Ishikawa (cell line): ENCODE measurements around the gene PRKCH.

ENCODE experiments used
- CEBPB ChIP-seq: IDR thresholded peaks from 2 replicates; pipeline ENCODE4 v1.6.1; 2012
- EGR1 ChIP-seq: IDR thresholded peaks from 2 replicates; pipeline ENCODE4 v1.6.1; 2012
- EP300 ChIP-seq: IDR thresholded peaks from 2 replicates; pipeline ENCODE4 v1.6.1; 2012; ENCODE audit warnings: borderline replicate concordance
- NFIC ChIP-seq: IDR thresholded peaks from 2 replicates; pipeline ENCODE4 v1.6.1; 2012
- RAD21 ChIP-seq: IDR thresholded peaks from 2 replicates; pipeline ENCODE4 v1.6.1; 2012; ENCODE audit warnings: low read depth
- TAF1 ChIP-seq: IDR thresholded peaks from 2 replicates; pipeline ENCODE4 v1.6.1; 2012; ENCODE audit warnings: low read depth, mild to moderate bottlenecking
- TEAD4 ChIP-seq: IDR thresholded peaks from 2 replicates; pipeline ENCODE4 v1.6.1; 2012
- YY1 ChIP-seq: IDR thresholded peaks from 2 replicates; pipeline ENCODE4 v1.6.1; 2012; ENCODE audit warnings: low read depth
- TF ChIP-seq, protein P1 (sequence below): IDR thresholded peaks from 2 replicates; pipeline ENCODE4 v1.6.1; 2012; ENCODE audit warnings: low read depth, mild to moderate bottlenecking
- TF ChIP-seq, protein P2 (sequence below): IDR thresholded peaks from 2 replicates; pipeline ENCODE4 v1.6.1; 2012

DNA sequence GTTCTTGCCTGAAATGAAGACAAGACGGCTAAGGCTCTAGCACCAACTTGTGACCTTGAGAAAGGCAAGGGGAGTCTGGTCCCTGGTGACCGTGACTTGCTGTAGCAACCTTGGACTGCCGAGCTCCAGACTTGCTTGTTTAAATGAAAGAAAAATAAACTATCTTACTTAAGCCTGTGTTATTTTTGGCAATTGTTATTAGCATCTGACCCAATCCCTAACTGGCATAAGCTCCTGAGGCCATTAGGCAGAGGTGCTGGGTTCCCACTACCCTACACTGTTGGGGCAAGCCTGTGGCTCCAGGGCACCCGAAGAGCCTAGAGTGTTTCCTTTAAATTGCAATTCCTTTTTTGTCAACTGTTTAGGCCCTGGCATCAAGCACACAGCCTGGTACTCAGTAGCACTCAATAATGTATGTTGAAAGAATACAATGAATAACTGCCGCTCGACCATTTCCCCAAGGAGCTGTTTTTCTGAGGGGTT, 267.1 kb downstream of the PRKCH start:
- no peak for TF ChIP-seq EGR1
- TF ChIP-seq EP300: no peak
- no peak for TF ChIP-seq CEBPB
- no peak for TF ChIP-seq YY1
- TF ChIP-seq, protein P1, sequence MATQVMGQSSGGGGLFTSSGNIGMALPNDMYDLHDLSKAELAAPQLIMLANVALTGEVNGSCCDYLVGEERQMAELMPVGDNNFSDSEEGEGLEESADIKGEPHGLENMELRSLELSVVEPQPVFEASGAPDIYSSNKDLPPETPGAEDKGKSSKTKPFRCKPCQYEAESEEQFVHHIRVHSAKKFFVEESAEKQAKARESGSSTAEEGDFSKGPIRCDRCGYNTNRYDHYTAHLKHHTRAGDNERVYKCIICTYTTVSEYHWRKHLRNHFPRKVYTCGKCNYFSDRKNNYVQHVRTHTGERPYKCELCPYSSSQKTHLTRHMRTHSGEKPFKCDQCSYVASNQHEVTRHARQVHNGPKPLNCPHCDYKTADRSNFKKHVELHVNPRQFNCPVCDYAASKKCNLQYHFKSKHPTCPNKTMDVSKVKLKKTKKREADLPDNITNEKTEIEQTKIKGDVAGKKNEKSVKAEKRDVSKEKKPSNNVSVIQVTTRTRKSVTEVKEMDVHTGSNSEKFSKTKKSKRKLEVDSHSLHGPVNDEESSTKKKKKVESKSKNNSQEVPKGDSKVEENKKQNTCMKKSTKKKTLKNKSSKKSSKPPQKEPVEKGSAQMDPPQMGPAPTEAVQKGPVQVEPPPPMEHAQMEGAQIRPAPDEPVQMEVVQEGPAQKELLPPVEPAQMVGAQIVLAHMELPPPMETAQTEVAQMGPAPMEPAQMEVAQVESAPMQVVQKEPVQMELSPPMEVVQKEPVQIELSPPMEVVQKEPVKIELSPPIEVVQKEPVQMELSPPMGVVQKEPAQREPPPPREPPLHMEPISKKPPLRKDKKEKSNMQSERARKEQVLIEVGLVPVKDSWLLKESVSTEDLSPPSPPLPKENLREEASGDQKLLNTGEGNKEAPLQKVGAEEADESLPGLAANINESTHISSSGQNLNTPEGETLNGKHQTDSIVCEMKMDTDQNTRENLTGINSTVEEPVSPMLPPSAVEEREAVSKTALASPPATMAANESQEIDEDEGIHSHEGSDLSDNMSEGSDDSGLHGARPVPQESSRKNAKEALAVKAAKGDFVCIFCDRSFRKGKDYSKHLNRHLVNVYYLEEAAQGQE: no peak
- TF ChIP-seq TEAD4: no peak
- TF ChIP-seq RAD21: no peak
- TF ChIP-seq NFIC: no peak
- TF ChIP-seq, protein P2, sequence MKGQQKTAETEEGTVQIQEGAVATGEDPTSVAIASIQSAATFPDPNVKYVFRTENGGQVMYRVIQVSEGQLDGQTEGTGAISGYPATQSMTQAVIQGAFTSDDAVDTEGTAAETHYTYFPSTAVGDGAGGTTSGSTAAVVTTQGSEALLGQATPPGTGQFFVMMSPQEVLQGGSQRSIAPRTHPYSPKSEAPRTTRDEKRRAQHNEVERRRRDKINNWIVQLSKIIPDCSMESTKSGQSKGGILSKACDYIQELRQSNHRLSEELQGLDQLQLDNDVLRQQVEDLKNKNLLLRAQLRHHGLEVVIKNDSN: no peak
- TF ChIP-seq TAF1: no peak
